Kidney capillary endothelial cell (primary cell): Measurements from ENCODE around the gene CARD10.

ENCODE experiments used
- DNase-seq: peaks from one replicate; pipeline ENCODE4 v3.0.0-alpha.2; 2018; ENCODE audit warnings: low spot score

Gene CARD10

GRCh38 chr22:37467391-37467955 is 51.7 kb downstream of the CARD10 start:
- no peak for DNase-seq

GRCh38 chr22:37464181-37464580 is 55.0 kb downstream of the CARD10 start:
- no peak for DNase-seq

- no peak for DNase-seq
These were observed 56.2 kb downstream of the CARD10 start for GRCh38 chr22:37462983-37463382.

- DNase-seq, result no peak
These were observed 56.8 kb downstream of the CARD10 start for GRCh38 chr22:37462436-37462835.

- DNase-seq, result no peak
These were observed 57.3 kb downstream of the CARD10 start for GRCh38 chr22:37461961-37462360.

- no peak for DNase-seq
These were observed 58.5 kb downstream of the CARD10 start for GRCh38 chr22:37460684-37461083.

GRCh38 chr22:37459206-37459605 is 60.0 kb downstream of the CARD10 start:
- no peak for DNase-seq

- DNase-seq, result peak; percentile 57
These were observed 61.9 kb downstream of the CARD10 start for GRCh38 chr22:37457093-37457893.

GRCh38 chr22:37456346-37456745 is 62.9 kb downstream of the CARD10 start:
- DNase-seq, result no peak

- no peak for DNase-seq
These were observed 63.3 kb downstream of the CARD10 start for GRCh38 chr22:37455896-37456295.

GRCh38 chr22:37454857-37455686 is 64.1 kb downstream of the CARD10 start:
- peak; percentile 76 for DNase-seq

GRCh38 chr22:37453696-37454095 is 65.5 kb downstream of the CARD10 start:
- no peak for DNase-seq

GRCh38 chr22:37451218-37451617 is 68.0 kb downstream of the CARD10 start:
- no peak for DNase-seq

- no peak for DNase-seq
These were observed 69.7 kb downstream of the CARD10 start for GRCh38 chr22:37449331-37450001.

- DNase-seq, result no peak
These were observed 70.6 kb downstream of the CARD10 start for GRCh38 chr22:37448516-37449127.

GRCh38 chr22:37445501-37445900 is 73.7 kb downstream of the CARD10 start:
- DNase-seq, result no peak

- DNase-seq, result no peak
These were observed 75.2 kb downstream of the CARD10 start for GRCh38 chr22:37443977-37444376.

- DNase-seq, result no peak
These were observed 76.1 kb downstream of the CARD10 start for GRCh38 chr22:37443086-37443485.

- DNase-seq, result no peak
These were observed 76.7 kb downstream of the CARD10 start for GRCh38 chr22:37442537-37442936.

- DNase-seq, result no peak
These were observed 77.1 kb downstream of the CARD10 start for GRCh38 chr22:37442135-37442534.

- no peak for DNase-seq
These were observed 78.3 kb downstream of the CARD10 start for GRCh38 chr22:37440875-37441274.
